Measurements from ENCODE around the gene CYP2J2. TPM values are rescaled to one million over a fixed set of nuclear protein-coding genes. Genes with fewer than 3 reads are reported as not detected.

The CYP2J2 gene
- total RNA-seq, 1 experiment from 2014 or later, result 15.2 TPM

DNA sequence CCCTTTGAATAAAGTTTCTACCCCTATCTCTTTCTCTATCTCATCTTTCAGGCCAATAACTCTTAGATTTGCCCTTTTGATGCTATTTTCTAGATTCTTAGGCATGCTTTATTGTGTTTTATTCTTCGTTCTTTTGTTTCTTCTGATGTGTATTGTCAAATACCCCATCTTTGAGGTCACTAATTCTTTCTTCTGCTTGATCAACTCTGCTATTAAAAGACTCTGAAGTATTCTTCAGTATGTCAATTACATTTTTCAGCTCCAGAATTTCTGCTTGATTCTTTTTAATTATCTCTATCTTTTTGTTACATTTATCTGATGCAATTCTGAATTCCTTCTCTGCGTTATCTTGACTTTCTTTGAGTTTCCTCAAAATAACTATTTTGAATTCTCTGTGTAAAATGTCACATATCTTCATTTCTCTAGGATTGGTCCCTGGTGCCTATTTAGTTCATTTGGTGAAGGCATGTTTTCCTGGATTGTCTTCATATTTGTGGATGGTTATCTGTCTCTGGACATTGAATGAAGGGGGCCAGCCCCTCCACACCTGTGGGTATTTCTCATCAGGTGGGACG, 11.2 kb upstream of the CYP2J2 start:
- intact Hi-C loops (cut with micrococcal nuclease; ENCODE audit: unreplicated experiment), result no loop called here
- Mint-ChIP-seq H3K27me3 (ENCODE audit: unreplicated experiment) (no peaks in the 10 kb centered on the region), H3K4me1 (ENCODE audit: low read depth, unreplicated experiment) (no peaks in the 10 kb centered on the region), H3K9me3 (ENCODE audit: low read depth, unreplicated experiment) (no peaks in the 10 kb centered on the region), H3K36me3 (ENCODE audit: insufficient read depth, unreplicated experiment) (no peaks in the 10 kb centered on the region), H3K4me3 (ENCODE audit: low read depth, unreplicated experiment) (no peak overlapping the region), H3K27ac (ENCODE audit: unreplicated experiment) (no peak overlapping the region)
- CTCF ChIA-PET, result interaction anchor here (1.0 kb wide), 1 partner anchor 10 kb away, joined by 4 read pairs; no protein-coding TSS in a partner anchor
- TF ChIP-seq, protein P1, sequence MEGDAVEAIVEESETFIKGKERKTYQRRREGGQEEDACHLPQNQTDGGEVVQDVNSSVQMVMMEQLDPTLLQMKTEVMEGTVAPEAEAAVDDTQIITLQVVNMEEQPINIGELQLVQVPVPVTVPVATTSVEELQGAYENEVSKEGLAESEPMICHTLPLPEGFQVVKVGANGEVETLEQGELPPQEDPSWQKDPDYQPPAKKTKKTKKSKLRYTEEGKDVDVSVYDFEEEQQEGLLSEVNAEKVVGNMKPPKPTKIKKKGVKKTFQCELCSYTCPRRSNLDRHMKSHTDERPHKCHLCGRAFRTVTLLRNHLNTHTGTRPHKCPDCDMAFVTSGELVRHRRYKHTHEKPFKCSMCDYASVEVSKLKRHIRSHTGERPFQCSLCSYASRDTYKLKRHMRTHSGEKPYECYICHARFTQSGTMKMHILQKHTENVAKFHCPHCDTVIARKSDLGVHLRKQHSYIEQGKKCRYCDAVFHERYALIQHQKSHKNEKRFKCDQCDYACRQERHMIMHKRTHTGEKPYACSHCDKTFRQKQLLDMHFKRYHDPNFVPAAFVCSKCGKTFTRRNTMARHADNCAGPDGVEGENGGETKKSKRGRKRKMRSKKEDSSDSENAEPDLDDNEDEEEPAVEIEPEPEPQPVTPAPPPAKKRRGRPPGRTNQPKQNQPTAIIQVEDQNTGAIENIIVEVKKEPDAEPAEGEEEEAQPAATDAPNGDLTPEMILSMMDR (IDR thresholded peaks at IDR 0.05; ENCODE audit: unreplicated experiment), result no peak
- no peak for DNase-seq
- BruUV-seq (replicated peaks), result no TSS peak

DNA sequence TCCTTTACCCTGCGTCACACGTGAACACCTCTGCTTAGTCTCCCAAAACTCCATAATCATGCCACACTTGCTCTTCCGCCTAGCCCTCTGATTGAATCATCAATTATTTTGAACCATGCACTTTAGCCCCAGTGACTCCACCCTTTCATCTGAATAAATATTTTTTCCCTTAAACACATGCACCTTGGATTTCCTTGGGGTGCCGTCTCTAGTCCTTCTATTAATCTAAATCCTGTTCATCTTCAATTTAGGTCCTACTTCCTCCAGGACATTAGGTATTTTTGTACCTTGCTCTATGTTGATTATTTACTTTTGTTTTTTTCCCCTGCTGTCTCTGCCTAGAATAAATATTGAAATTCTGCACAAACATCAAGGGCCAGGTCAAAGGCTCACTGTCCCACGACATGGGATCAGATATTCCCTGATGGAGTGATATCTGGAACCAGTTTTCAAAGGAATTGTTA, 9.8 kb upstream of the CYP2J2 start:
- no peaks in the 10 kb centered on the region for H3K9me3 Mint-ChIP-seq (ENCODE audit: low read depth, unreplicated experiment)
- no TSS peak for BruUV-seq (replicated peaks)
- H3K36me3 Mint-ChIP-seq (ENCODE audit: insufficient read depth, unreplicated experiment), result no peaks in the 10 kb centered on the region
- intact Hi-C loops (cut with micrococcal nuclease; ENCODE audit: unreplicated experiment), result no loop called here
- TF ChIP-seq, protein P1 (IDR thresholded peaks at IDR 0.05; ENCODE audit: unreplicated experiment), result no peak
- no peaks in the 10 kb centered on the region for H3K27me3 Mint-ChIP-seq (ENCODE audit: unreplicated experiment)
- CTCF ChIA-PET, result no interaction called here
- no peaks in the 10 kb centered on the region for H3K4me1 Mint-ChIP-seq (ENCODE audit: low read depth, unreplicated experiment)
- no peak for DNase-seq
- no peak overlapping the region for H3K4me3 Mint-ChIP-seq (ENCODE audit: low read depth, unreplicated experiment)
- H3K27ac Mint-ChIP-seq (ENCODE audit: unreplicated experiment), result no peak overlapping the region

DNA sequence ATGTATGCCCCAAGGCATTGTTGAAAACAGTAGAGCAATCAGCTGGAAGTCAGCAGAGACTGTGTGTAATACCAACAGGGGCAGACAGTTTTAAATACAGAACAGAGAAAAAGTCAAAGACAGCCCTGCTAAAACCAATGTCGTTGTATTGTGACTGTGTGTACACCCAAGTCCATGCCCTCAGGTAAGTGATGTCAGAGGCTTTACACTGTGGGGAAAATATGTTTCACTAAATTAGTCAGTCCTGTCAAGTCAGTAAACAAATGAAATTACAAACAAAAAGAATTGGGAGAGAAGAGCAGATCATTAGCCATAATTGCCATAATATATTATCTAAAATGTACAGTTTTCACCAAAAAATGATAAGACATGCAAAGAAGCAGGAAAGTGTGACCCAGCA, 2.4 kb upstream of the CYP2J2 start:
- no peaks in the 10 kb centered on the region for H3K9me3 Mint-ChIP-seq (ENCODE audit: low read depth, unreplicated experiment)
- H3K36me3 Mint-ChIP-seq (ENCODE audit: insufficient read depth, unreplicated experiment), result peaks cover 13% of the 10 kb centered on the region
- H3K27me3 Mint-ChIP-seq (ENCODE audit: unreplicated experiment), result peaks cover 15% of the 10 kb centered on the region
- BruUV-seq (replicated peaks), result no TSS peak
- intact Hi-C loops (cut with micrococcal nuclease; ENCODE audit: unreplicated experiment), result loop anchor here (5.0 kb wide), 1 partner anchor 37 kb away; no protein-coding TSS in a partner anchor
- no peak overlapping the region for H3K27ac Mint-ChIP-seq (ENCODE audit: unreplicated experiment)
- no peak overlapping the region for H3K4me3 Mint-ChIP-seq (ENCODE audit: low read depth, unreplicated experiment)
- no peak for DNase-seq
- TF ChIP-seq, protein P1 (IDR thresholded peaks at IDR 0.05; ENCODE audit: unreplicated experiment), result no peak
- peaks cover 11% of the 10 kb centered on the region for H3K4me1 Mint-ChIP-seq (ENCODE audit: low read depth, unreplicated experiment)
- CTCF ChIA-PET, result no interaction called here

DNA sequence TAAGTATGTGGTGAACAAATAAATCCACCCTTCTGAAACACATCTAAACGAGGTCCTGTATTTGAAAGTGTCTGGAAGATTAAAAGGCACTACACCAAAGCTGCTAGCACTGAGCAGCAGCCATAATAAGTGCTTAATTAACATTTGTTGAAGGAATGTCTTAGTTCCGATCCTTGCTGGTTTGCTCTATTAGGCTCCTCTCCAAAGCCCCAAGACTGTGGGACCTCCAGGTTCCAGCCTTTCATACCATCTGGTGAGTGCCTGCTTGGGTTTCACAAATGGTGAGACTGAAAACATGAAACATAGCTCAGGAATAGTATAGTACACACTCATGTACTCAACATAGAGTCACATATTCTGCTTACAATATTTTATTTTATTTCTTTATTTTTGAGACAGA, 640 bp upstream of the CYP2J2 start:
- BruUV-seq (replicated peaks), result no TSS peak
- CTCF ChIA-PET, result no interaction called here
- H3K36me3 Mint-ChIP-seq (ENCODE audit: insufficient read depth, unreplicated experiment), result peaks cover 13% of the 10 kb centered on the region
- DNase-seq, result no peak
- intact Hi-C loops (cut with micrococcal nuclease; ENCODE audit: unreplicated experiment), result loop anchor here (5.0 kb wide), 1 partner anchor 35 kb away; no protein-coding TSS in a partner anchor
- H3K27me3 Mint-ChIP-seq (ENCODE audit: unreplicated experiment), result peaks cover 15% of the 10 kb centered on the region
- peak overlapping the region; percentile 65 for H3K4me3 Mint-ChIP-seq (ENCODE audit: low read depth, unreplicated experiment)
- peaks cover 11% of the 10 kb centered on the region for H3K4me1 Mint-ChIP-seq (ENCODE audit: low read depth, unreplicated experiment)
- H3K9me3 Mint-ChIP-seq (ENCODE audit: low read depth, unreplicated experiment), result peaks cover 5% of the 10 kb centered on the region
- H3K27ac Mint-ChIP-seq (ENCODE audit: unreplicated experiment), result no peak overlapping the region
- TF ChIP-seq, protein P1 (IDR thresholded peaks at IDR 0.05; ENCODE audit: unreplicated experiment), result no peak

All from Calu3 (cell line).